HepG2 (cell line): Measurements from ENCODE around the gene RREB1. TPM values are rescaled to one million over a fixed set of nuclear protein-coding genes. Genes with fewer than 3 reads are reported as not detected.

Source experiments
- ASH2L ChIP-seq: fragments of 300-600, 200-600 bp; sonication (generic); IDR thresholded peaks from 2 replicates; pipeline ENCODE4 v1.7.0; 2017; ENCODE audit warnings: low read depth, mild to moderate bottlenecking, moderate library complexity, mixed read lengths, low read length; ENCODE audit not compliant: insufficient read length
- DNMT3B ChIP-seq: conservative IDR thresholded peaks from 2 replicates; pipeline ENCODE4 v1.6.1; 2016; ENCODE audit warnings: missing biosample characterization, control low read depth
- EP300 ChIP-seq, 3 experiments: sonication (generic) in 1 of 3; formaldehyde crosslinking in 1 of 3; IDR thresholded peaks; 2 replicates each; pipeline versions ENCODE4 v1.5.1 to v1.6.1; 2011 to 2020; ENCODE audit warnings: low read depth in 2 of 3, low read length in 2 of 3, borderline replicate concordance in 1 of 3, improper control_type of control experiment in 1 of 3, mild to moderate bottlenecking in 1 of 3, missing genetic modification reagents in 1 of 3, moderate library complexity in 1 of 3
- GLI4 ChIP-seq: sonication (generic); formaldehyde crosslinking; IDR thresholded peaks from 2 replicates; pipeline ENCODE4 v1.5.1; 2020; ENCODE audit warnings: missing genetic modification reagents, mild to moderate bottlenecking, moderate library complexity, borderline replicate concordance
- HOXA9 ChIP-seq: sonication (generic); formaldehyde crosslinking; IDR thresholded peaks from 2 replicates; pipeline ENCODE4 v1.8.1; 2022; ENCODE audit warnings: missing genetic modification reagents, mild to moderate bottlenecking, moderate library complexity, borderline replicate concordance
- KMT2A ChIP-seq: sonication (generic); formaldehyde crosslinking; IDR thresholded peaks from 2 replicates; pipeline ENCODE4 v1.4.0; 2020; ENCODE audit warnings: missing genetic modification reagents
- MTERF4 ChIP-seq: sonication (generic); formaldehyde crosslinking; IDR thresholded peaks from 2 replicates; pipeline ENCODE4 v1.8.0; 2023; ENCODE audit warnings: mild to moderate bottlenecking, missing genetic modification reagents
- NAIF1 ChIP-seq: sonication (generic); formaldehyde crosslinking; IDR thresholded peaks from 2 replicates; pipeline ENCODE4 v1.5.0; 2020; ENCODE audit warnings: mild to moderate bottlenecking, missing genetic modification reagents, borderline replicate concordance
- NKX3-1 ChIP-seq: sonication (generic); formaldehyde crosslinking; IDR thresholded peaks from 2 replicates; pipeline ENCODE4 v1.5.0; 2020; ENCODE audit warnings: missing genetic modification reagents
- RAD21 ChIP-seq: fragments of 450-650 bp; formaldehyde crosslinking; IDR thresholded peaks from 2 replicates; pipeline ENCODE4 v1.5.0; 2020; ENCODE audit warnings: mild to moderate bottlenecking
- SIX1 ChIP-seq: sonication (generic); formaldehyde crosslinking; IDR thresholded peaks from 2 replicates; pipeline ENCODE4 v1.4.0; 2020; ENCODE audit warnings: missing genetic modification reagents, borderline replicate concordance
- SMARCC2 ChIP-seq: fragments of 450-650 bp; IDR thresholded peaks from 2 replicates; pipeline ENCODE4 v1.6.1; 2017; ENCODE audit warnings: antibody characterized with exemption, mild to moderate bottlenecking
- SMC3 ChIP-seq: IDR thresholded peaks from 2 replicates; pipeline ENCODE4 v1.6.1; 2011; ENCODE audit warnings: low read length, improper control_type of control experiment
- SOX6 ChIP-seq, 2 experiments: fragments of 450-650 bp in 1 of 2; sonication (generic) in 1 of 2; formaldehyde crosslinking in 1 of 2; IDR thresholded peaks; 2 replicates each; pipeline versions ENCODE4 v1.4.0 to v1.6.1; 2017 to 2020; ENCODE audit warnings: antibody characterized with exemption in 1 of 2, mild to moderate bottlenecking in 1 of 2, missing genetic modification reagents in 1 of 2
- SP2 ChIP-seq: sonication (generic); formaldehyde crosslinking; IDR thresholded peaks from 2 replicates; pipeline ENCODE4 v1.5.1; 2020; ENCODE audit warnings: mild to moderate bottlenecking, missing genetic modification reagents
- TCF7 ChIP-seq: sonication (generic); IDR thresholded peaks from 2 replicates; pipeline ENCODE4 v1.6.1; 2016; ENCODE audit warnings: antibody characterized with exemption, low read depth
- WIZ ChIP-seq: sonication (generic); formaldehyde crosslinking; IDR thresholded peaks from 2 replicates; pipeline ENCODE4 v1.5.1; 2020; ENCODE audit warnings: mild to moderate bottlenecking, missing genetic modification reagents
- ZKSCAN8 ChIP-seq: IDR thresholded peaks from 2 replicates; pipeline ENCODE4 v1.6.1; 2016; ENCODE audit warnings: borderline replicate concordance, missing genetic modification reagents, missing compliant biosample characterization
- ZNF143 ChIP-seq: sonication (generic); formaldehyde crosslinking; IDR thresholded peaks from 2 replicates; pipeline ENCODE4 v1.4.0; 2020; ENCODE audit warnings: missing genetic modification reagents
- ZNF292 ChIP-seq: sonication (generic); formaldehyde crosslinking; IDR thresholded peaks from 2 replicates; pipeline ENCODE4 v1.8.1; 2022; ENCODE audit warnings: mild to moderate bottlenecking, low read depth, missing genetic modification reagents, borderline replicate concordance
- ZNF362 ChIP-seq: sonication (generic); formaldehyde crosslinking; IDR thresholded peaks from 2 replicates; pipeline ENCODE4 v1.4.0; 2020; ENCODE audit warnings: missing genetic modification reagents, mild to moderate bottlenecking, borderline replicate concordance
- ZNF576 ChIP-seq: sonication (generic); formaldehyde crosslinking; IDR thresholded peaks from 2 replicates; pipeline ENCODE4 v1.4.0; 2020; ENCODE audit warnings: mild to moderate bottlenecking, missing genetic modification reagents
- ZNF597 ChIP-seq: sonication (generic); formaldehyde crosslinking; IDR thresholded peaks from 2 replicates; pipeline ENCODE4 v1.5.0; 2020; ENCODE audit warnings: missing genetic modification reagents
- ZNF7 ChIP-seq: IDR thresholded peaks from 2 replicates; pipeline ENCODE4 v1.6.1; 2016; ENCODE audit warnings: missing biosample characterization, missing genetic modification reagents
- ZNF75D ChIP-seq: sonication (generic); formaldehyde crosslinking; IDR thresholded peaks from 2 replicates; pipeline ENCODE4 v1.8.1; 2023; ENCODE audit warnings: missing genetic modification reagents, mild to moderate bottlenecking, borderline replicate concordance
- ZNF761 ChIP-seq: sonication (generic); formaldehyde crosslinking; conservative IDR thresholded peaks from 2 replicates; pipeline ENCODE4 v1.4.0; 2020; ENCODE audit warnings: mild to moderate bottlenecking, missing genetic modification reagents
- ZNF776 ChIP-seq: sonication (generic); formaldehyde crosslinking; IDR thresholded peaks from 2 replicates; pipeline ENCODE4 v1.4.0; 2020; ENCODE audit warnings: mild to moderate bottlenecking, missing genetic modification reagents
- ZNF883 ChIP-seq: sonication (generic); formaldehyde crosslinking; IDR thresholded peaks from 2 replicates; pipeline ENCODE4 v1.5.1; 2020; ENCODE audit warnings: mild to moderate bottlenecking, missing genetic modification reagents; ENCODE audit errors: not compliant biosample characterization
- ZSCAN9 ChIP-seq: IDR thresholded peaks from 2 replicates; pipeline ENCODE4 v1.6.1; 2016; ENCODE audit warnings: borderline replicate concordance
- polyA plus RNA-seq, 8 experiments: library from polyadenylated mRNA; depleted of rRNA in 3 of 8; stranded (reverse) in 7 of 8; unstranded in 1 of 8; fragments of >200 nt; fragmentation: Illumina TruSeq in 4 of 8; extraction: Trizol in 4 of 8; gene quantifications; 2 replicates each; pipeline versions ENCODE4 v1.2.1 to v1.2.3, GENCODE V29; 2011 to 2016; ENCODE audit warnings: low read depth in 4 of 8, missing spikeins in 1 of 8, mixed read lengths in 1 of 8; ENCODE audit not compliant: insufficient read depth in 1 of 8
- total RNA-seq, 5 experiments: library from RNA; depleted of rRNA; stranded (reverse); fragments of >200 nt; fragmentation: Illumina TruSeq; extraction: Trizol; gene quantifications; 2 replicates each; pipeline ENCODE4 v1.2.3, GENCODE V29; 2016; ENCODE audit warnings: low read depth in 1 of 5

The RREB1 gene
- total and polyA plus RNA-seq, 2 of the 13 experiments (the other 11 are each of a cell fraction or from before 2014, with no cell fraction given) = 6.1 to 23.2 TPM

GRCh38 chr6:7143476-7143974, 35.8 kb downstream of the RREB1 start (continued):
- TF ChIP-seq ZNF597 (CRISPR knock-in tag) (no peak), ZNF761 (CRISPR knock-in tag) (no peak), ZNF576 (CRISPR knock-in tag) (no peak), SIX1 (CRISPR knock-in tag) (no peak), EP300 (IDR thresholded peaks at IDR 0.05; ENCODE audit: low read depth in 2 of 2, low read length in 2 of 2) (no peak), EP300 (CRISPR knock-in tag; IDR thresholded peaks at IDR 0.05; ENCODE audit: borderline replicate concordance) (no peak), SMC3 (peak; percentile 77; the same call in 1 of the 2 replicates), ZKSCAN8 (CRISPR knock-in tag) (no peak), NAIF1 (CRISPR knock-in tag) (no peak), ZNF776 (CRISPR knock-in tag) (no peak), ZNF883 (CRISPR knock-in tag) (no peak), ZNF7 (CRISPR knock-in tag) (no peak), KMT2A (CRISPR knock-in tag) (0 out of 2 replicates have a peak, but pooled peaks have one; percentile 32), ASH2L (peak; percentile 34), ZNF362 (CRISPR knock-in tag) (peak; percentile 87), NKX3-1 (CRISPR knock-in tag) (no peak), GLI4 (CRISPR knock-in tag) (no peak), DNMT3B (CRISPR knock-in tag) (no peak), SOX6 (IDR thresholded peaks at IDR 0.05) (no peak), SOX6 (CRISPR knock-in tag; IDR thresholded peaks at IDR 0.05) (peak; percentile 35; the same call in 1 of the 2 replicates), ZSCAN9 (no peak), ZNF143 (CRISPR knock-in tag) (no peak), HOXA9 (no peak), SMARCC2 (no peak), RAD21 (CRISPR knock-in tag) (0 out of 2 replicates have a peak, but pooled peaks have one; percentile 34), SP2 (CRISPR knock-in tag) (no peak), WIZ (0 out of 2 replicates have a peak, but pooled peaks have one; percentile 11), ZNF292 (CRISPR knock-in tag) (no peak), TCF7 (no peak), ZNF75D (CRISPR knock-in tag) (no peak), MTERF4 (CRISPR knock-in tag) (no peak)
